OCI-LY1 (cell line): Measurements from ENCODE around the gene SCUBE2.

Experiments
- H2AFZ ChIP-seq: fragments of 200-600 bp; sonication (generic), shearing (Covaris generic); 2 replicates; pipeline ENCODE4 v1.6.0; 2014; ENCODE audit warnings: antibody characterized with exemption, mild to moderate bottlenecking, low read length
- H3F3A ChIP-seq: fragments of 200-600 bp; sonication (generic), shearing (Covaris generic); 2 replicates; pipeline ENCODE4 v1.6.0; 2014; ENCODE audit warnings: mild to moderate bottlenecking, antibody characterized with exemption, low read length, moderate library complexity; ENCODE audit not compliant: insufficient read depth
- H3K27ac ChIP-seq: fragments of 200-600 bp; sonication (generic); 2 replicates; pipeline ENCODE4 v1.5.1; 2014; ENCODE audit warnings: low read length, mixed run types, mild to moderate bottlenecking, low read depth; ENCODE audit not compliant: poor library complexity, severe bottlenecking
- H3K27me3 ChIP-seq: fragments of 200-600 bp; sonication (generic); 2 replicates; pipeline ENCODE4 v1.6.0; 2014; ENCODE audit warnings: antibody characterized with exemption, mild to moderate bottlenecking, low read length, moderate library complexity; ENCODE audit not compliant: insufficient read depth
- H3K36me3 ChIP-seq: fragments of 200-600 bp; sonication (generic); 2 replicates; pipeline ENCODE4 v1.6.1; 2014; ENCODE audit warnings: mild to moderate bottlenecking, antibody characterized with exemption, low read length, moderate library complexity, mixed read lengths; ENCODE audit not compliant: insufficient read depth
- H3K4me1 ChIP-seq: fragments of 200-600 bp; sonication (generic); 2 replicates; pipeline ENCODE4 v1.5.1; 2014; ENCODE audit warnings: mild to moderate bottlenecking, low read length, moderate library complexity; ENCODE audit not compliant: insufficient read depth, severe bottlenecking
- H3K4me2 ChIP-seq: fragments of 200-600 bp; sonication (generic), shearing (Covaris generic); 2 replicates; pipeline ENCODE4 v1.6.1; 2014; ENCODE audit warnings: low read length
- H3K4me3 ChIP-seq: fragments of 200-600 bp; sonication (generic); 2 replicates; pipeline ENCODE4 v1.5.1; 2014; ENCODE audit warnings: low read length, low read depth, mild to moderate bottlenecking, mixed read lengths; ENCODE audit not compliant: poor library complexity, severe bottlenecking
- H3K79me2 ChIP-seq: fragments of 200-600 bp; shearing (Covaris generic); 2 replicates; pipeline ENCODE4 v1.6.1; 2016; ENCODE audit warnings: mixed run types, low read length, mixed read lengths; ENCODE audit not compliant: insufficient read depth
- H3K9ac ChIP-seq: fragments of 200-600 bp; sonication (generic), shearing (Covaris generic); 2 replicates; pipeline ENCODE4 v1.6.1; 2014; ENCODE audit warnings: mild to moderate bottlenecking, low read length, mixed read lengths
- H3K9me2 ChIP-seq: fragments of 200-600 bp; sonication (generic), shearing (Covaris generic); 2 replicates; pipeline ENCODE4 v1.6.1; 2014; ENCODE audit warnings: low read depth, mild to moderate bottlenecking, low read length, mixed read lengths
- H3K9me3 ChIP-seq: fragments of 200-600 bp; shearing (Covaris generic); 2 replicates; pipeline ENCODE4 v1.6.1; 2014; ENCODE audit warnings: low read length, mixed read lengths
- H4K20me1 ChIP-seq: fragments of 200-600 bp; sonication (generic), shearing (Covaris generic); 2 replicates; pipeline ENCODE4 v1.6.0; 2016; ENCODE audit warnings: mild to moderate bottlenecking, low read length; ENCODE audit not compliant: insufficient read depth
- EZH2 ChIP-seq: fragments of 200-600 bp; sonication (generic), shearing (Covaris generic); IDR thresholded peaks from 2 replicates; pipeline ENCODE4 v1.8.0; 2017; ENCODE audit warnings: borderline replicate concordance, mixed run types, mild to moderate bottlenecking, antibody characterized with exemption, low read length, moderate library complexity, mixed read lengths
- TF ChIP-seq, protein P1 (sequence below): fragments of 200-600 bp; sonication (generic), shearing (Covaris generic); IDR thresholded peaks from 2 replicates; pipeline ENCODE4 v1.5.1; 2017; ENCODE audit warnings: mild to moderate bottlenecking, antibody characterized with exemption, low read length, moderate library complexity, mixed read lengths

The SCUBE2 gene

GRCh38 chr11:8998017-8998416, 93.4 kb downstream of the SCUBE2 start:
- no peaks in the 10 kb centered on the region for H3K79me2 ChIP-seq
- no peak overlapping the region for H2AFZ ChIP-seq
- no peaks in the 10 kb centered on the region for H3F3A ChIP-seq
- no peaks in the 10 kb centered on the region for H3K4me1 ChIP-seq
- no peak overlapping the region for H3K4me3 ChIP-seq
- H3K9me3 ChIP-seq, result no peaks in the 10 kb centered on the region
- no peak overlapping the region for H3K4me2 ChIP-seq
- H3K9me2 ChIP-seq, result no peaks in the 10 kb centered on the region
- TF ChIP-seq, protein P1, sequence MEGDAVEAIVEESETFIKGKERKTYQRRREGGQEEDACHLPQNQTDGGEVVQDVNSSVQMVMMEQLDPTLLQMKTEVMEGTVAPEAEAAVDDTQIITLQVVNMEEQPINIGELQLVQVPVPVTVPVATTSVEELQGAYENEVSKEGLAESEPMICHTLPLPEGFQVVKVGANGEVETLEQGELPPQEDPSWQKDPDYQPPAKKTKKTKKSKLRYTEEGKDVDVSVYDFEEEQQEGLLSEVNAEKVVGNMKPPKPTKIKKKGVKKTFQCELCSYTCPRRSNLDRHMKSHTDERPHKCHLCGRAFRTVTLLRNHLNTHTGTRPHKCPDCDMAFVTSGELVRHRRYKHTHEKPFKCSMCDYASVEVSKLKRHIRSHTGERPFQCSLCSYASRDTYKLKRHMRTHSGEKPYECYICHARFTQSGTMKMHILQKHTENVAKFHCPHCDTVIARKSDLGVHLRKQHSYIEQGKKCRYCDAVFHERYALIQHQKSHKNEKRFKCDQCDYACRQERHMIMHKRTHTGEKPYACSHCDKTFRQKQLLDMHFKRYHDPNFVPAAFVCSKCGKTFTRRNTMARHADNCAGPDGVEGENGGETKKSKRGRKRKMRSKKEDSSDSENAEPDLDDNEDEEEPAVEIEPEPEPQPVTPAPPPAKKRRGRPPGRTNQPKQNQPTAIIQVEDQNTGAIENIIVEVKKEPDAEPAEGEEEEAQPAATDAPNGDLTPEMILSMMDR, result no peak
- TF ChIP-seq EZH2, result no peak
- H3K27ac ChIP-seq, result no peak overlapping the region
- no peak overlapping the region for H3K9ac ChIP-seq
- H4K20me1 ChIP-seq, result no peaks in the 10 kb centered on the region
- no peaks in the 10 kb centered on the region for H3K36me3 ChIP-seq
- H3K27me3 ChIP-seq, result peaks cover 2% of the 10 kb centered on the region; the same call in 1 of the 2 replicates

DNA sequence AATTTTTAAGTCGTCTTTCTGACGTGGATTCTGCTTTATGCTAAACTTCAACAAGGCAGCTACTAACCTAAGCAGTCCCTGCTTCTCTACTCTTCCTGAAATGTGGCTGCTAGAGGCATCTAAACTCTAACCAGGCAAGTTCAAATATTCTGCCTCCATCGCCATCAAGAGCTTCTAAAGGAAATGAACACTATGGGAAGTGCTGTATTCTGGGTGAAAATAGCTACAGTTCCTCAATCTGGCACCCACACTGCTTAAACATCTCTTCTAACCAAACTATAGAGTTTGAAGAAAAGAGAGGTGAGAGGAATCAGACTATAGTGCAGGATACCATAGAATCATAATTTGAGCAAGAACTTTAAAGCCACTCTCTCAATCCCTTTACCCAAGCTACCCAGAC, 93.9 kb downstream of the SCUBE2 start:
- Histone ChIP-seq H3F3A (no peaks in the 10 kb centered on the region), H3K4me3 (no peak overlapping the region), H3K9me2 (no peaks in the 10 kb centered on the region), H3K9ac (no peak overlapping the region), H3K79me2 (no peaks in the 10 kb centered on the region), H3K9me3 (no peaks in the 10 kb centered on the region), H4K20me1 (no peaks in the 10 kb centered on the region), H3K27ac (no peak overlapping the region), H2AFZ (no peak overlapping the region), H3K27me3 (no peaks in the 10 kb centered on the region), H3K36me3 (no peaks in the 10 kb centered on the region), H3K4me2 (no peak overlapping the region), H3K4me1 (no peaks in the 10 kb centered on the region)
- TF ChIP-seq, protein P1, result no peak
- no peak for TF ChIP-seq EZH2

- no peaks in the 10 kb centered on the region for H3K9me3 ChIP-seq
- no peak overlapping the region for H3K9ac ChIP-seq
- H4K20me1 ChIP-seq, result no peaks in the 10 kb centered on the region
- H3K9me2 ChIP-seq, result no peaks in the 10 kb centered on the region
- no peak overlapping the region for H2AFZ ChIP-seq
- H3K4me3 ChIP-seq, result no peak overlapping the region
- TF ChIP-seq, protein P1, result no peak
- TF ChIP-seq EZH2, result no peak
- H3K4me2 ChIP-seq, result no peak overlapping the region
- no peaks in the 10 kb centered on the region for H3K27me3 ChIP-seq
- H3K4me1 ChIP-seq, result no peaks in the 10 kb centered on the region
- H3K36me3 ChIP-seq, result no peaks in the 10 kb centered on the region
- no peak overlapping the region for H3K27ac ChIP-seq
- H3K79me2 ChIP-seq, result no peaks in the 10 kb centered on the region
- no peaks in the 10 kb centered on the region for H3F3A ChIP-seq
These were observed 101.9 kb downstream of the SCUBE2 start for GRCh38 chr11:8989453-8989852.
